ENCODE measurements around the gene SPNS2.
"Not testable (repeated sequence)": the region's sequence is repeated elsewhere in the genome, so short reads cannot be mapped to it uniquely, and the experiment has no call there.

The SPNS2 gene

DNA sequence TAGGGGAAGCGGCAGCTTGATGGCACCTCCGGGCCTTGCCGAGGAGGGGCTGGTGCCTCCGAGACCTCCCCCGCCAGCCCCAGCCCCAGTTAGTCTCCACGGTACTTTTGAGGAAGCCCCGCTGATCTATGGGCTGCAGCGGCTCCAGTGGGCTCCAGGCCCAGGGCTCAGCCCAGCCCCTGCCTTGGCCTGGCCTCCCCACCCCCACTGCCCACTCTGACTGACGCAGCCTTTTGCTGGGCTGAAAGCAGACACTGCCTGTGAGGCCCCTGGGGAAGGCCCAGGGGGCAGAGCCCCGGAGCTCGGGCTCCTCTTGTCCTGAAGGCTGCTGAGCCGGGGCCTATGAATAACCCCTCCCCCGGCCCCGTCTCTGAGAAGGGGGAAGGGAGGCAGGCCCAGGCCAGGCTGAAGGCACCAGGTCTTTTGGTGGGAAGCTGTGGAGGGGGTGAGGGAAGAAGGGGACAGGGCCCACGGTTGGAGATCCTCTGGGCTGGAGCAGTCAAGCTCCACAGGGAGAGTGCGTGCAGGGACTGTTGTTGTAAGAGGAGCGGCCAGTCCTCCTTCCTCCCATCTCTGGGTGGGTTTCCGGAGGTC lies 78.1 kb downstream of the SPNS2 start:
- no peak for DNase-seq

DNA sequence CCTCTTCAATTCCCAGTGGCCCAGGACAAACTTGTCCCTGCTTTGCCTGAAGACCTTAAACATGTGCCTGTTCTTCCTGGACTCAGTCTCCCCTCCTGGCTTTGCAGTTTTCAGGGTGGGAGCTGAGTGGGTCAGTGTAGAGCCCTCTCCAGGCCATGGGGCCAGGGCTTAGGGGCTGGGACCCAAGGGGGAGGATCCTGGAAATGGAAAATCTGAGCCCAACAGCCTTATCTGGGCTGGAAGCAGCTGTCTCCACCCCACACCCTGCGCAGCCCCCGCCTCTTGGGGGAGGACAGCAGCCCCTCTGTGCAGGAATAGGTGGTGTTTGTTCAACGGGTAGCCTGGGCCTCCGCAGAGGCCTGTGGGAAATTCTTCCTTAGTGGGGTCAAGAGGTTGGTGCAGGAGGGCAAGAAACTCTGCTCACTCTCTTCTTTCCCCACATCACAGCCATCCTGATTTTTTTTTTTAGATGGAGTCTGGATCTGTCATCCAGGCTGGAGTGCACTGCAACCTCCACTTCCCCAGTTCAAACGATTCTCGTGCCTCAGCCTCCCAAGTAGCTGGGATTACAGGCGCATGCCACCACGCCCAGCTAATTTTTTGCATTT lies 78.8 kb downstream of the SPNS2 start:
- no peak for DNase-seq

DNA sequence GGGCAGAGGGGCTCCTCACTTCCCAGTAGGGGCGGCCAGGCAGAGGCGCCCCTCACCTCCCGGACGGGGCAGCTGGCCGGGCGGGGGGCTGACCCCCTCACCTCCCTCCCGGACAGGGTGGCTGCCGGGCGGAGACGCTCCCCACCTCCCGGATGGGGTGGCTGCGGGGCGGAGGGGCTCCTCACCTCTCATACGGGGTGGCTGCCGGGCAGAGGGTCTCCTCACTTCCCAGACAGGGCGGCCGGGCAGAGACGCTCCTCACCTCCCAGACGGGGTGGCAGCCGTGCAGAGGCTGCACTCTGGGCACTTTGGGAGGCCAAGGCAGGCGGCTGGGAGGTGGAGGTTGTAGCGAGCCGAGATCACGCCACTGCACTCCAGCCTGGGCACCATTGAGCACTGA lies 79.7 kb downstream of the SPNS2 start:
- DNase-seq, result not testable (repeated sequence)

DNA sequence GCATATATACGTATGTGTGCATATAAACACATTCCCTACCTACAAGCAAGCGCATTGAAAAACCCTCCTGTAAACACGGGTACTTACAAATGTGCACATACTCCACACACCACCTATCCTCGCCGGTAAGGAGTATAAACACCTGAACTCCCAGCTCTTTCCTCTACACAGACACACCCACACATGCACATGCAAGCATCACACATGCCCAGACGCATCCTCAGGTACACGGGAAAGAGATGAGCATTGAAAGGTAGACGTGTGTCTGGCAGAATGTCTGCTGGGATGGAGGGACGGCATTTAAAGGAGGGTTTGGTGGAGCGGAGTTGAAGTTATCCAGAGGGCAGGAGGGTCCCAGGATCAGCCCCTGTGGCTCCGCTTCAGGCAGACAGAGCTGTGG lies 81.0 kb downstream of the SPNS2 start:
- DNase-seq, result no peak

DNA sequence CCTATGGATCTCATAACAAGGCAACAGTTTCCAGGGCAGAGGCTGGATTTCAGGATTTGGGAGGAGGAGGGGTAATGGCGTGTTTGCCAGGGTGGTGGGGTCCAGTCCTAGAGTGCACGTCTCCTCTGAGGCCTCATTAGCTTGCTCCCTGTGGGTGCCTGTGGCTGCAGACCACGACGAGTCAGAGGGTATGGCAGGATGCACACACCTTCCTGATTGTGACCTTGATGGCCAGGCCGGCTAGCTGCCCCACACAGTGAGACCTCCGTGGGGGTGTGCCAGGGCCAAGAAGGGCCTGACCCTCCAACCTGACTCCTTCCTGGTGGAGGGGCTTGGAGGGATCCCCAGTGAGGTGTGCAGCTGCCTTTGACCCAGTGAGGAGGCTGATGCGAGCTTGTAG lies 81.6 kb downstream of the SPNS2 start:
- DNase-seq, result no peak

DNA sequence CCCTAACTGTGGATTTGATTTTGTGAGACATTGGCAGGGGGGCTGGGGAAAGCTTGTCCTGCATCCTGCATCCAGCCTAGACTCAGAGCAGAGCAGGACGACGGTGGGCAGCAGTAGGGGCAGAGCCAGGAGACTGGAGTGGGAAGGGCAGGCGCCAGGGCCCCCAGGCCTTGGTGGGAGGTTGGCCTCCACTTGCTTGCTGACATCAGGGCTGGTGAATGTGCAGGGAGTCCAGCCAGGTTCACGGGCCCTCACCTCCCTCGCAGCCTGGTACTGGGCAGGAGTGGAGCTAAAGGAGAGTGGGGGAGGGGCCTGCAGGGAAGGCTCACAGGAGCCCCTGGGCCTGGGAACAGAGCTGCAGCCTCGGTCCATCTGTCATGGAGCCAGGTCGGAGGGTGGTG lies 83.4 kb downstream of the SPNS2 start:
- DNase-seq, result no peak

DNA sequence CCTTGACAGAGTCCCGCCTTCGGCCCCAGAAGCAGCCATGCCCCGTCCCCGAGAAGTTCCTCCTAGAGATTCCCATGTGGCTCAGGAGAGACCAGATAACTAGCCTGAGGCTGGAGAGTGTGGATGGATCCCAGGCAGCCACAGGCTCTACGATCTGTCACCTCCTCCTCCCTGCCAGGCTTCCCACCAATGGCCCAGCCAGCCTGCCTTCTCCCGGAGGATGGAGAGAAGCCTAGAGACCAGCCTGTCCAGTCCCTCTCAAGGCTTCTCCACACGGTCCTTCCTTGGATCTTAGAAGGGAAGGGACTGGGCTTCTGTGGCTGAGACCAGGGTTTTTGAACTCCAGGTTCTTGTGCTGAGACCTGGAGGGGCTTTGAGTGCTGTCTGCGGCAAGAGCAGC lies 84.0 kb downstream of the SPNS2 start:
- no peak for DNase-seq

DNA sequence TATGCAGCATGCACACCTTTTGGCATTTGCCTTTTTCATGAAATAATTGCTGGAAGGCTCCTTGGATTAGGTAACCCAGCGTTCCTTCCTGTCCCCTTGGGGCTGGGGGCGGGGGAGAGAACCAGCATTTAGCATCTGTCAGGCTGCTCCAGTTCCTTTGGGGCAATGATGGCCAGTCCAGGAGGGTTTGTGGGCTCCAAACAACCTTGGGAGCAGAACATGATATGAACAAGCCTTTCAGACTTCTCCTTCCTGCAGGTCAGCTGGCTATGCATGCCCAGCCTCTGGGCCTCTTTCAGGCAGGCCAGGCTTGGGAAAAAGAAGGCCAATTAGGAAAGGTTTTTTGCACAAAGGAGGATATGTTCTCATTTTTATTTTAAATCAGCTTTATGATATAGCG lies 84.5 kb downstream of the SPNS2 start:
- DNase-seq, result no peak

DNA sequence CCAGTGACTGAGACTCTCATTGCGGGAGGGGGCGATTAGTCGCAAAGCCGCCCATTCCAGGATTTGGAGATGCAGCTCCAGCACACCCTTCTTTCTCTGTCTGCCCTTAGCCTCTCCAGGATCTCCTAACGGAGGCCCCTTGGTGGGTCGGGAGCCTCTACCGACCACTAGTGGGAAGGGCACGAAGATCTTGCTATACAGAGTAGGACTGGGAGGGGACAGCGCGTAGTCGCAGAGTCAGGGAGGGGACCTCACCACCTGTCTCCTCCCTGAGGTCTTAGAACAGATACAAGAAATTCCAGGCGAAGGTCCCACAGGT lies 85.1 kb downstream of the SPNS2 start:
- DNase-seq, result no peak

DNA sequence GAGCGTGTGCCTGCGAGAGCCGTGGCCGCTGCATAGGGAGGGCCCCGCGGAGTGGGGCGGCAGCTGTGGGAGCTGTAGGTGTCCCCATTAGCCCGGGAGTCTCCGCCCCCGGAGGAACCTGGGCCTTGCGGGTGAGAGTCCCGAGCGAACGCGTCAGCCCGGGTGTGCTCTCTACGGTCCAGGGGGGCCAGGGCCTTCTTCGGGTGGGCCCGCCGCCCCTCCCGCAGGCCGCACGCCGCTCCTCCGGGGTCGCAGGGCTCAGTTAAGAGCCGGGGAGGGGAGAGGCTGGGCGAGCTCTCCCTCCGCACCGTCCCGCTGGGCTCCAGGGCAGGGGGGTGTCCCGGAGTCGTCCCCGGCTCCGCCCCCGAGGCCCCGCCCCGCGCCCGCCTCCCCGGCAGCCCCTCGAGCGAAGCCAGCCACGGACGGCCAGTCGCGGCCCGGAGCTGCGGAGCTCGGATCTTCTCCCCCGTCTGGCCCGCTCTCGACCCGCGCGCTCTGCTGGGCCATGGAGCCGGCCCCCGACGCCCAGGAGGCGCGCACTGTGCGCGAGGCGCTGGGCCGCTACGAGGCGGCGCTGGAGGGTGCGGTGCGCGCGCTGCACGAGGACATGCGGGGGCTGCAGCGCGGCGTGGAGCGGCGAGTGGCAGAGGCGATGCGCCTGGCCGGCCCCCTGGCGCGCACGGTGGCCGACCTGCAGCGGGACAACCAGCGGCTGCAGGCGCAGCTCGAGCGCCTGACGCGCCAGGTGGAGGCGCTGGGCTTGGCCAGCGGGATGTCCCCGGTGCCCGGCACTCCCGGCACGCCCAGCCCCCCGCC lies 85.6 kb downstream of the SPNS2 start, which contains the start of gene SMTNL2:
Gene SMTNL2, plus strand, starts transcription at position 429 of the 816 bp plus-strand sequence. Its CDS starts 77 bp downstream, at position 506.
- no peak for DNase-seq

DNA sequence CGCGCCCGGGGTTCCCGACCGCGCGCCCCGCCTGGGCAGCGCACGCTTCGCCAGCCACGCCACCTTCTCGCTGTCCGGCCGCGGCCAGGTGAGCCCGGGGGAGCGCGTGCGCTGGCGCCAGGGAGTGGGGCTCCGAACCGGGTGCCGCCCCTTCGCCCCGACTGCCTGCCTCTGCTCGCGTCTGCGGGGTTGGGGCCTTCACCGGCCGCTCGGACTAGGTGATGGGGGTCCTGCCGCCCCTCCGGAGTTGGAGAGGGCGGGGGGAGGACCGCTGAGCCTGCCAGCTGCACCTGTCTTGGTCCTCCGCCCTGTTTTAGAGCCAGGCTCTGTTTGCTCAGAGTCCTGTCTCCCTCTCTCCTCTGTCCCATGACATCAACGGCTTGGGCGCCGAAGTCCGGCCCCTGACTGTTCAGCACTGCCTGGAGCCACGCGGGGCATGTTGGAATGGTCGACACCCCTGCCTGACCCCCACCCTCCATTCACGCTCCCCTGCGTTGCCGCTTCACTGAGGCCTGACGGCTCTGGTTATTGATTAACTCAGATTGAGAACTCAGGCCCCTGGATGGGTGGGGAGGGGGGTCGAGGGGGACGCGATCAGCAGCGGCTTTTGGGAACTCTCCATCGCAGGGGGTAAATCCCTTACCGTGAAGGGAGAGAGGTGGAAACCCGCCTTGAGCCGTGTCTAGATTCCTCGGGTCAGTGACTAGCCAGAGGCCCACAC lies 86.4 kb downstream of the SPNS2 start:
- DNase-seq, result no peak

DNA sequence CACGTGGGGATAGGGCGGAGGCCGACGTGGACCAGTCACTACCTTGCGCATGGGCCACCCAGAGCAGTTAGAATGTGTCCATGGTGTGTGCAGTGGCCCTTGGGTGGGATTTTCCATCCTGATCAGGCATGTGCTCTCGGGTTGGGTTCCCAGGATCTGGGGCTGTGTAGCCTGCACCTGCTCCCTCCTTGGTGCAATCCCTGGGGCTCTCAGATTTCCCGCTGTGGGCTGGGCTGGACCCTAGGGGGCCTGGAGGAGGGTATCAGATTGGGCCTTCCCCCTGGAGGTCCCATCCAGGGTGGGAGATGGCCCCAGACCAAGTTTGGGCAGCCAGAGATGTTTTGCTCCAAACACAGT lies 86.9 kb downstream of the SPNS2 start:
- DNase-seq, result no peak

DNA sequence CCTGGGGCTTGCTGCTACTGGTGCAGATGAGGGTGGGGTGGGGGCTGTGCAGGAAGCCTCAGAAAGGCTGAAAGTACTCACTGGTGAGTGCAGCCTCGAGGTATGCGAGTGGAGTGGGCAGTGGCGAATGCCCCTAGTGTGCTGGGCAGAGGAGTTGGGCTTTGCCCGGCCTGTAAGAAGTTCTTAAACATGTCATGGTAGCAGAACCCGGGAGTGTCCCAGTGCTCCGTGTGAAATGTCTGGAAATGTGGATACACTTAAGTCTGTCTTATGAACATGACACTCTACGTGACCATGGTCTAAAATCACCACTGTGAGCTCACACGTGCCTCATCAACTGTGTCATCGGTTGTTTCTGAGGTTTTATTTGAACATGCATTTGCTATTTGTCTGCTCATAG lies 87.4 kb downstream of the SPNS2 start:
- DNase-seq, result no peak

DNA sequence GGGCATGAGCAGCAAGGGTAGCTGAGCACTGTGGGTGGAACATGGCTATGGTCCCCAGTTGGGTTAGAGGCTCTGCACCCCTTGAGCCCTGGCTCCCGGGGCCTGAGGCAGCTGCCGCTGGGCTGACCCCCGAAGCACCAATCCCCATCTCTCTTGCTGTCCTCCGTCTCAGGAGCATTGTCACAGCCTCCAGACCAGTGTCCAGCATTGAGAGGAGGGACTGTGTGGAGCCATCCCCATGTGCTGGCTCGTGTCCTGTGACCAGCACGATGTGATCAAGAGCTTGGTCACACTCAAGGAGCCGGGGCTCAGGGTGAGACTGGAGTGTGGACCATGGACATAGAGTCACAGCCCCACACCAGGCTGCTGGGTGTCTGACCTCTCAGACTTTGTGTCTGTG lies 88.5 kb downstream of the SPNS2 start:
- no peak for DNase-seq

DNA sequence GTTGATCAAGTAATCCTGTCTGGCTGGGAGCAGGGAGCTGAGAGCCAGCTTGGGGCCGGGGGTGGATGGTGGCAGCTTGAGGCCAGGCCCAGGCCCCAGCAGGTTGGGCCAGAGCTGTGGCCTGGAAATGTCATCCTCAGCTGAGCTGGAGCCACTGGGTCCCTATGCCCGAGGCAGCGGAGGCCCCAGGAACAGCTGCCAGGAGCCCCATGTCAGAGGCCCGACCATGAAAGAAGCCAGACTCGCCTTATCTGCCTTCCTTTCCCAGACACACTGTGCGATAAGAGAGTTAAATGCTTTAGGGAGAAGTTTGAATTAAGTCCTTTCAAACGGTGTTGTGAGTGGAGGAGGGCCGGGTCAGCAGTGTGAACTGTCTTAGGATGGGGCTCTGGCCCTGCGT lies 89.1 kb downstream of the SPNS2 start:
- no peak for DNase-seq

DNA sequence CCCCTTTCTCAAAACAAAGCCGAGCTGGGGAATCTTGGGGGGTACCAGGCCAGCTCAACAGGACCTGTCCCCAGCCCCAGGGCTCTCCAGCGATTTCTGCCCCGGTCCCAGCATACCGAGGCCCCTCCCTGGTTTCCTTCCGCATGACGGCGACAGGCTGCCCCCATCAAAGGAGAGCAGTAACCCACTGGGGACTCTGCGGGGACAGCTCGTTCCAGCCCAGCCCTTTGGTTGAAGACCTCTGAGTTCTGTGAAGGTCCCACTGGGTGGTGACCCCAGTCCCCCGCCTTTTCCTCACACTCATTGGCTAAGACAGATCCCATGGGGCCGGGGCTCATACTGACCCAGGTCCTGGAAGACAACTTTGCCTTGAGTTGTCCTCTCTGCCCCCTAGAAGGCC lies 89.7 kb downstream of the SPNS2 start:
- no peak for DNase-seq

Measured in activated CD8-positive, alpha-beta memory T cell treated with anti-CD3 and anti-CD28 coated beads, Interleukin-2, amount 50 U/mL, for 48 hours (primary cell).